ENCODE data around the gene ARID4B. TPM values are rescaled to one million over a fixed set of nuclear protein-coding genes. Genes with fewer than 3 reads are reported as not detected.

Gene ARID4B
- total RNA-seq, 1 donor from 2014 or later = 68.8 TPM

DNA sequence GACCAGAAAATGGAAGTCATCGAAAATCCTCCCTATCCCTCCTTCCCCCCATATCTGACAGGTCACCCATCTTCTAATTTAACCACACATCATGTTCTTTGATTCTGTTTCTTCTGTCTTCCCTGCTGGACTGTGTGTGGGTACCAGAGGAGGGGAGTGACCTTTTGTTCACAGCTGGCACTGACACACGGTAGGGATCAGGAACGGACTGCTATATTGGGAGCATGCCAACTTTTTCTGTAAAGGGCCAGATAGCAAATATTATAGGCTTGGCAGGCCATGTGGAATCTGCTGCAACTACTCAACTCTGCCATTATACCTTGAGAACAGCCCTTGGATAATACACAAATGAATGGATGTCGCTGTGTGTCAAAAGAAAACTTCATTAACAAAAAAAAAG, 191.9 kb downstream of the ARID4B start:
- H3K4me1 Mint-ChIP-seq (ENCODE audit: low read depth) = no peaks in the 10 kb centered on the region
- TF ChIP-seq, protein P1, sequence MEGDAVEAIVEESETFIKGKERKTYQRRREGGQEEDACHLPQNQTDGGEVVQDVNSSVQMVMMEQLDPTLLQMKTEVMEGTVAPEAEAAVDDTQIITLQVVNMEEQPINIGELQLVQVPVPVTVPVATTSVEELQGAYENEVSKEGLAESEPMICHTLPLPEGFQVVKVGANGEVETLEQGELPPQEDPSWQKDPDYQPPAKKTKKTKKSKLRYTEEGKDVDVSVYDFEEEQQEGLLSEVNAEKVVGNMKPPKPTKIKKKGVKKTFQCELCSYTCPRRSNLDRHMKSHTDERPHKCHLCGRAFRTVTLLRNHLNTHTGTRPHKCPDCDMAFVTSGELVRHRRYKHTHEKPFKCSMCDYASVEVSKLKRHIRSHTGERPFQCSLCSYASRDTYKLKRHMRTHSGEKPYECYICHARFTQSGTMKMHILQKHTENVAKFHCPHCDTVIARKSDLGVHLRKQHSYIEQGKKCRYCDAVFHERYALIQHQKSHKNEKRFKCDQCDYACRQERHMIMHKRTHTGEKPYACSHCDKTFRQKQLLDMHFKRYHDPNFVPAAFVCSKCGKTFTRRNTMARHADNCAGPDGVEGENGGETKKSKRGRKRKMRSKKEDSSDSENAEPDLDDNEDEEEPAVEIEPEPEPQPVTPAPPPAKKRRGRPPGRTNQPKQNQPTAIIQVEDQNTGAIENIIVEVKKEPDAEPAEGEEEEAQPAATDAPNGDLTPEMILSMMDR (IDR thresholded peaks at IDR 0.05; ENCODE audit: unreplicated experiment) = no peak
- H3K4me3 Mint-ChIP-seq (ENCODE audit: low read depth) = no peak overlapping the region
- H3K27me3 Mint-ChIP-seq = no peaks in the 10 kb centered on the region
- no peaks in the 10 kb centered on the region for H3K9me3 Mint-ChIP-seq (ENCODE audit: low read depth)
- DNase-seq (ENCODE audit: low spot score, unreplicated experiment) = no peak
- H3K27ac Mint-ChIP-seq = no peak overlapping the region
- peaks cover 46% of the 10 kb centered on the region for H3K36me3 Mint-ChIP-seq (ENCODE audit: insufficient read depth)

DNA sequence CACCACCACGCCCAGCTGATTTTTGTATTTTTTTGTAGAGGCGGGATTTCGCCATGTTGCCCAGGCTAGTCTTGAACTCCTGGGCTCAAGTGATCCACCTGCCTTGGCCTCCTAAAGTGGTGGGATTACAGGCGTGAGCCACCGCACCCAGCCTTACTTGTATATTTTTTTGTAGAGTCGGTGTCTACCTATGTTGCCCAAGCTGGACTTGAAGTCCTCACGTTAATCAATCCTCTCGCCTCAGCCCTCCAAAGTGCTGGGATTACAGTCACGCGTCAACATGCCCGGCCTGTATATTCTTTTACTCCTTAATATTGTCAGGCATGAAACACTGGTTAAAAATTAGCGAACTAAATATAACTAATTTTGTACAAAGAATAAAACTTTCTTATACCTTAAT, 193.8 kb downstream of the ARID4B start:
- Mint-ChIP-seq H3K9me3 (ENCODE audit: low read depth) (no peaks in the 10 kb centered on the region), H3K4me1 (ENCODE audit: low read depth) (peaks cover 4% of the 10 kb centered on the region), H3K27ac (no peak overlapping the region), H3K4me3 (ENCODE audit: low read depth) (no peak overlapping the region), H3K36me3 (ENCODE audit: insufficient read depth) (peaks cover 42% of the 10 kb centered on the region), H3K27me3 (no peaks in the 10 kb centered on the region)
- TF ChIP-seq, protein P1 (IDR thresholded peaks at IDR 0.05; ENCODE audit: unreplicated experiment) = no peak
- no peak for DNase-seq (ENCODE audit: low spot score, unreplicated experiment)

DNA sequence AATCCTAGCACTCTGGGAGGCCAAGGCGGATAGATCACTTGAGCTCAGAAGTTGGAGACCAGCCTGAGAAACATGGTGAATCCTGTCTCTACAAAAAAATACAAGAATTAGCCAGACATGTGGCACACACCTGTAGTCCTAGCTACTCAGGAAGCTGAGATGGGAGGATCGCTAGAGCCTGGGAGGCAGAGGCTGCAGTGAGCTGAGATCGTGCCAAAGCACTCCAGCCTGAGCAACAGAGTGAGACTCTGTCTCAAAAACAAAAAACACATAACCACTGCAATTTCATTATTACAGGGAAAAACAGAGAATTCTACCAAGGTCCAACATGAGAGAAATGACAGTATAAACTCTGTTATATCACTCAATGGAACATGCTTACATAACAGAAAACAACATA, 194.9 kb downstream of the ARID4B start:
- Mint-ChIP-seq H3K27me3 (no peaks in the 10 kb centered on the region), H3K36me3 (ENCODE audit: insufficient read depth) (peaks cover 37% of the 10 kb centered on the region), H3K4me3 (ENCODE audit: low read depth) (no peak overlapping the region), H3K27ac (no peak overlapping the region), H3K9me3 (ENCODE audit: low read depth) (no peaks in the 10 kb centered on the region), H3K4me1 (ENCODE audit: low read depth) (peaks cover 6% of the 10 kb centered on the region)
- TF ChIP-seq, protein P1 (IDR thresholded peaks at IDR 0.05; ENCODE audit: unreplicated experiment) = no peak
- DNase-seq (ENCODE audit: low spot score, unreplicated experiment) = no peak

DNA sequence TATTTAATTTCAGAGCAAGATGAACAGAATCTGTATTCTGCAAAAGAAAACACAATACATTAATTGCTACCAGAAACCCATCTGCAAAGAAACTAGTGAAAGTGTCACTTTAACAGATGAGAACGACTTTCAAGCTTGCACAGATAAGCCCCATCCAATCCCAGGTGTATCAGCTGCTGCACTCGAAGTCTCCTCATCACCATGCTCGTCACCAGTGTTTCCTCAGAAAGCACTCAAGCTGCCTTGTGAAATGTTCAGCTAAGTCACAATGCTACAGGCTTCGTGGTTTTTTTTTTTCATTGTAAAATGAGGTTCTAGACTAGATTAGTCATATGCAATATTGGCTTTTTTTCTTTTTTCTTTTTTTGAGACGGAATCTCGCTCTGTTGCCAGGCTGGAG, 196.0 kb downstream of the ARID4B start:
- H3K9me3 Mint-ChIP-seq (ENCODE audit: low read depth) = no peaks in the 10 kb centered on the region
- no peak for DNase-seq (ENCODE audit: low spot score, unreplicated experiment)
- H3K36me3 Mint-ChIP-seq (ENCODE audit: insufficient read depth) = peaks cover 31% of the 10 kb centered on the region
- no peak overlapping the region for H3K4me3 Mint-ChIP-seq (ENCODE audit: low read depth)
- TF ChIP-seq, protein P1 (IDR thresholded peaks at IDR 0.05; ENCODE audit: unreplicated experiment) = no peak
- peaks cover 13% of the 10 kb centered on the region for H3K4me1 Mint-ChIP-seq (ENCODE audit: low read depth)
- H3K27me3 Mint-ChIP-seq = no peaks in the 10 kb centered on the region
- no peak overlapping the region for H3K27ac Mint-ChIP-seq

DNA sequence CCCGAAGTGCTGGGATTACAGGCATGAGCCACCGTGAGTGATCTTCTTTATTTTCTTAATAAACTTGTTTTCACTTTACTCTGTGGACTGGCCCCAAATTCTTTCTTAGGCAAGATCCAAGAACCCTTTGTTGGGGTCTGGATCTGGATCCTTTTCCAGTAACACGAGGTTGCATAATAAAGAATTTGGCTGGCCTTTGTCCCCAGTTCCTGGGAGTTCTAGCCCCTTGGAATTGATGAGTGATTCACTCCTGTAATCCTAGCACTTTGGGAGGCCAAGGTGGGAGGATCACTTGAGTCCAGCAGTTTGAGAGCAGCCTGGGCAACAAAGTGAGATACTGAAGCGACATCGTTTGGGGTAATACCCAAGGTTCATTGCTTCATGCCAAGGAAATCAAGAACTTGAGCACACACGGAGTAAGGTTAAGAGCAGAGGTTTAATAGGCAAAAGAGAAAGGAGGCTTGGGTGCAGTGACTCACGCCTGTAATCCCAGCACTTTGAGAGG, 197.2 kb downstream of the ARID4B start:
- no peak overlapping the region for H3K4me3 Mint-ChIP-seq (ENCODE audit: low read depth)
- no peak for DNase-seq (ENCODE audit: low spot score, unreplicated experiment)

More for the DNA sequence above, 197.2 kb downstream of the ARID4B start:
- no peaks in the 10 kb centered on the region for H3K27me3 Mint-ChIP-seq
- H3K36me3 Mint-ChIP-seq (ENCODE audit: insufficient read depth) = peaks cover 26% of the 10 kb centered on the region
- TF ChIP-seq, protein P1 (IDR thresholded peaks at IDR 0.05; ENCODE audit: unreplicated experiment) = no peak
- no peaks in the 10 kb centered on the region for H3K9me3 Mint-ChIP-seq (ENCODE audit: low read depth)
- H3K4me1 Mint-ChIP-seq (ENCODE audit: low read depth) = peaks cover 21% of the 10 kb centered on the region
- H3K27ac Mint-ChIP-seq = peak overlapping the region; percentile 67

All from progenitor cell of endocrine pancreas (in vitro differentiated cells).